HCT116 (cell line): Measurements from ENCODE around the gene SSH2. TPM values are rescaled to one million over a fixed set of nuclear protein-coding genes. Genes with fewer than 3 reads are reported as not detected.
A peak's percentile ranks its signal among the peaks of the same experiment; 100 is the strongest.

Experiments
- ATAC-seq: fragments of 200-7000 bp; cut with Tn5 transposase; 2 replicates; pipeline ENCODE4 v1.9.1; 2020; ENCODE audit warnings: mild to moderate bottlenecking, moderate library complexity
- BruUV-seq: library from RNA; stranded (reverse); fragments of 400-500 nt; replicated peaks from 2 replicates; lab custom pipeline; 2021; lab: Mats Ljungman, UMichigan
- CTCF ChIA-PET: fragments of 300-600 bp; sonication (Branson Sonifier 250); formaldehyde crosslinking; loops from one replicate; lab custom pipeline; 2021; ENCODE audit warnings: antibody characterized with exemption; lab: Charles Lee
- POLR2A ChIA-PET: fragments of 300-600, 350-600 bp; sonication (Branson Sonifier 250); formaldehyde crosslinking; loops from one replicate; lab custom pipeline; 2021; ENCODE audit warnings: antibody characterized with exemption; lab: Charles Lee
- RAD21 ChIA-PET, 2 experiments: fragments of 300-600 bp; sonication (Branson Sonifier 250); formaldehyde crosslinking; loops; one replicate each; lab custom pipeline; 2023; ENCODE audit warnings: low total read pairs in 2 of 2; ENCODE audit not compliant: uncharacterized antibody in 2 of 2, unreplicated experiment in 2 of 2, low non-redundant PET in 1 of 2; lab: Charles Lee
- DNase-seq: peaks from one replicate; pipeline ENCODE4 v3.0.0-alpha.2; 2010; ENCODE audit warnings: low read depth, low spot score
- H2AFZ ChIP-seq: fragments of 200-600 bp; shearing (Covaris generic), sonication (generic); 2 replicates; pipeline ENCODE4 v1.6.1; 2017; ENCODE audit warnings: low read depth, mixed run types, mixed read lengths, antibody characterized with exemption, low read length; ENCODE audit not compliant: poor library complexity, severe bottlenecking
- H3K27ac ChIP-seq: 2 replicates; pipeline ENCODE4 v1.5.1; 2012; ENCODE audit warnings: low read depth, low read length
- H3K27me3 ChIP-seq: fragments of 200-600 bp; sonication (generic); 2 replicates; pipeline ENCODE4 v1.6.1; 2016; ENCODE audit warnings: mixed run types, low read length, mixed read lengths; ENCODE audit not compliant: insufficient read depth
- H3K36me3 ChIP-seq, 2 experiments: fragments of 200-500 bp in 1 of 2; fragments of 200-600 bp in 1 of 2; sonication (Bioruptor generic) in 1 of 2; sonication (generic) in 1 of 2; 2 replicates each; pipeline versions ENCODE4 v1.5.1 to v1.6.1; 2014 to 2016; ENCODE audit warnings: low read length in 2 of 2, inconsistent platforms in 1 of 2, mixed read lengths in 1 of 2, mixed run types in 1 of 2; ENCODE audit not compliant: insufficient read depth in 2 of 2, control insufficient read depth in 1 of 2
- H3K4me1 ChIP-seq, 2 experiments: fragments of 200-600 bp in 1 of 2; sonication (generic) in 1 of 2; 2 replicates each; pipeline versions ENCODE4 v1.5.1 to v1.6.1; 2012 to 2017; ENCODE audit warnings: low read length in 2 of 2, inconsistent platforms in 1 of 2, mild to moderate bottlenecking in 1 of 2, mixed read lengths in 1 of 2, mixed run types in 1 of 2, moderate library complexity in 1 of 2; ENCODE audit not compliant: insufficient read depth in 2 of 2, control insufficient read depth in 1 of 2
- H3K4me2 ChIP-seq: fragments of 200-600 bp; sonication (generic); 2 replicates; pipeline ENCODE4 v1.6.1; 2017; ENCODE audit warnings: mixed run types, low read length, mixed read lengths
- H3K4me3 ChIP-seq, 2 experiments: fragments of 200-600 bp in 1 of 2; sonication (generic) in 1 of 2; replicated peaks in 1 of 2; 2 replicates each; pipeline ENCODE4 v1.5.1; 2011 to 2016; ENCODE audit warnings: low read length in 2 of 2, control low read depth in 1 of 2, low read depth in 1 of 2, mild to moderate bottlenecking in 1 of 2, mixed read lengths in 1 of 2, mixed run types in 1 of 2
- H3K79me2 ChIP-seq: fragments of 200-600 bp; sonication (generic); 2 replicates; pipeline ENCODE4 v1.6.1; 2017; ENCODE audit warnings: mild to moderate bottlenecking, mixed run types, low read length, moderate library complexity, mixed read lengths; ENCODE audit not compliant: insufficient read depth
- H3K9ac ChIP-seq: fragments of 200-600 bp; sonication (generic); 2 replicates; pipeline ENCODE4 v1.6.1; 2016; ENCODE audit warnings: low read length, mixed read lengths
- H3K9me2 ChIP-seq: fragments of 200-600 bp; sonication (generic), shearing (Covaris generic); 2 replicates; pipeline ENCODE4 v1.6.1; 2017; ENCODE audit warnings: mixed run types, mild to moderate bottlenecking, moderate library complexity; ENCODE audit not compliant: insufficient read depth
- H3K9me3 ChIP-seq, 2 experiments: fragments of 200-500 bp in 1 of 2; fragments of 200-600 bp in 1 of 2; sonication (Bioruptor generic) in 1 of 2; sonication (generic) in 1 of 2; 2 replicates each; pipeline ENCODE4 v1.6.1; 2014 to 2017; ENCODE audit warnings: low read length in 2 of 2, mixed read lengths in 2 of 2, inconsistent platforms in 1 of 2, low read depth in 1 of 2, mild to moderate bottlenecking in 1 of 2, mixed run types in 1 of 2, moderate library complexity in 1 of 2; ENCODE audit not compliant: control insufficient read depth in 1 of 2, insufficient read depth in 1 of 2
- H4K20me1 ChIP-seq: fragments of 200-600 bp; sonication (generic), shearing (Covaris generic); 2 replicates; pipeline ENCODE4 v1.6.1; 2017; ENCODE audit warnings: mixed run types, mild to moderate bottlenecking, moderate library complexity; ENCODE audit not compliant: insufficient read depth
- CEBPB ChIP-seq: IDR thresholded peaks from 2 replicates; pipeline ENCODE4 v1.6.1; 2012; ENCODE audit warnings: low read depth
- EGR1 ChIP-seq: IDR thresholded peaks from 2 replicates; pipeline ENCODE4 v1.6.1; 2012; ENCODE audit warnings: low read depth
- EZH2phosphoT487 ChIP-seq: fragments of 200-600 bp; IDR thresholded peaks from 2 replicates; pipeline ENCODE4 v1.6.1; 2018; ENCODE audit warnings: antibody characterized with exemption, borderline replicate concordance
- FOSL1 ChIP-seq: IDR thresholded peaks from 2 replicates; pipeline ENCODE4 v1.6.1; 2012; ENCODE audit warnings: low read depth
- POLR2A ChIP-seq: IDR thresholded peaks from 2 replicates; pipeline ENCODE4 v1.7.0; 2011; ENCODE audit warnings: borderline replicate concordance; ENCODE audit not compliant: insufficient read depth, insufficient read length; ENCODE audit errors: extremely low read depth
- POLR2AphosphoS5 ChIP-seq: IDR thresholded peaks from 2 replicates; pipeline ENCODE4 v1.6.1; 2011; ENCODE audit warnings: mild to moderate bottlenecking, low read depth, low read length, moderate library complexity
- RAD21 ChIP-seq: IDR thresholded peaks from 2 replicates; pipeline ENCODE4 v1.6.1; 2012; ENCODE audit warnings: low read depth, mild to moderate bottlenecking
- SP1 ChIP-seq: IDR thresholded peaks from 2 replicates; pipeline ENCODE4 v1.6.1; 2012; ENCODE audit warnings: low read depth
- SRF ChIP-seq: IDR thresholded peaks from 2 replicates; pipeline ENCODE4 v1.6.1; 2012; ENCODE audit warnings: low read depth
- YY1 ChIP-seq: IDR thresholded peaks from 2 replicates; pipeline ENCODE4 v1.6.1; 2011; ENCODE audit warnings: low read length, low read depth, moderate library complexity, mild to moderate bottlenecking; ENCODE audit not compliant: insufficient replicate concordance; ENCODE audit errors: extremely low read depth
- intact Hi-C: fragments of 100-400 bp; cut with micrococcal nuclease; formaldehyde crosslinking; loops from 2 replicates; pipeline ENCODE4 v1.10.0; 2022
- total RNA-seq: library from RNA; stranded (reverse); gene quantifications from one replicate; pipeline ENCODE4 v1.2.1, GENCODE V29; 2021; ENCODE audit not compliant: unreplicated experiment
- TF ChIP-seq, protein P1 (sequence below): IDR thresholded peaks from 2 replicates; pipeline ENCODE4 v1.6.1; 2012; ENCODE audit warnings: low read depth
- TF ChIP-seq, protein P2 (sequence below), 3 experiments: fragments of 200-600 bp in 1 of 3; sonication (generic) in 1 of 3; IDR thresholded peaks in 2 of 3; conservative IDR thresholded peaks in 1 of 3; 2 replicates each; pipeline ENCODE4 v1.5.1; 2012 to 2017; ENCODE audit warnings: low read depth in 2 of 3, low read length in 2 of 3, antibody characterized with exemption in 1 of 3, borderline replicate concordance in 1 of 3, control low read depth in 1 of 3, mild to moderate bottlenecking in 1 of 3, mixed read lengths in 1 of 3, mixed run types in 1 of 3, moderate library complexity in 1 of 3; ENCODE audit not compliant: insufficient read depth in 1 of 3

SSH2 gene
- total RNA-seq, 1 experiment from 2014 or later = 17.0 TPM

DNA sequence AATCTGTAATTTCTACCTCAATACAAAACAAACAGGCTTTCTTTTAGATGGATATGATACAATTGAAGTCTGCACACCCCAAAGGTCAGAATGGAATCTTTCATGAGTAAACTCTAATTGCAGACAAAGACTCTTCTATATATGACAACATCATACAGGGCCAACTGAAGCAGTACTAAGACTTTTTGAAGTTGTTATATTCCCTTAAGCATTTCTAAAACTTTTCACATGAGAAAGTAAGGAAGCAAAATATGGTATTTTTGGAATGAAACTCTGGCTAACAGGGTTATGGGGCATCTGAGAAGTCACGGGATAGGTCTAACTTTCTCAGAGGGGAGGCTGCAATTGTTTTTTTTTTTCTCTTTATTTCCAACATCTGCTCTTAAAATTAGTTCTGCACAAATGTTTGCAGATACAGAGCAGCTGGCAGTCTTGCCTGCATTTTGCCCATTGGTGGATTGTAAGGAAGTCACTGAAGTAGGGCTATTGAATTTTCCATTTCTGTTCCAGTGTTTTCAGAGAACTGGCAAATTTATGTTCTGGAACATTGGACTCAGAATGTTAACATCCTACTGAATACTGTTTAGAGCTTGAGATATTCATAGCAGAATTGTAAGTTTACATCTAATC lies 59.1 kb downstream of the SSH2 start (continued):
- TF ChIP-seq, protein P1, sequence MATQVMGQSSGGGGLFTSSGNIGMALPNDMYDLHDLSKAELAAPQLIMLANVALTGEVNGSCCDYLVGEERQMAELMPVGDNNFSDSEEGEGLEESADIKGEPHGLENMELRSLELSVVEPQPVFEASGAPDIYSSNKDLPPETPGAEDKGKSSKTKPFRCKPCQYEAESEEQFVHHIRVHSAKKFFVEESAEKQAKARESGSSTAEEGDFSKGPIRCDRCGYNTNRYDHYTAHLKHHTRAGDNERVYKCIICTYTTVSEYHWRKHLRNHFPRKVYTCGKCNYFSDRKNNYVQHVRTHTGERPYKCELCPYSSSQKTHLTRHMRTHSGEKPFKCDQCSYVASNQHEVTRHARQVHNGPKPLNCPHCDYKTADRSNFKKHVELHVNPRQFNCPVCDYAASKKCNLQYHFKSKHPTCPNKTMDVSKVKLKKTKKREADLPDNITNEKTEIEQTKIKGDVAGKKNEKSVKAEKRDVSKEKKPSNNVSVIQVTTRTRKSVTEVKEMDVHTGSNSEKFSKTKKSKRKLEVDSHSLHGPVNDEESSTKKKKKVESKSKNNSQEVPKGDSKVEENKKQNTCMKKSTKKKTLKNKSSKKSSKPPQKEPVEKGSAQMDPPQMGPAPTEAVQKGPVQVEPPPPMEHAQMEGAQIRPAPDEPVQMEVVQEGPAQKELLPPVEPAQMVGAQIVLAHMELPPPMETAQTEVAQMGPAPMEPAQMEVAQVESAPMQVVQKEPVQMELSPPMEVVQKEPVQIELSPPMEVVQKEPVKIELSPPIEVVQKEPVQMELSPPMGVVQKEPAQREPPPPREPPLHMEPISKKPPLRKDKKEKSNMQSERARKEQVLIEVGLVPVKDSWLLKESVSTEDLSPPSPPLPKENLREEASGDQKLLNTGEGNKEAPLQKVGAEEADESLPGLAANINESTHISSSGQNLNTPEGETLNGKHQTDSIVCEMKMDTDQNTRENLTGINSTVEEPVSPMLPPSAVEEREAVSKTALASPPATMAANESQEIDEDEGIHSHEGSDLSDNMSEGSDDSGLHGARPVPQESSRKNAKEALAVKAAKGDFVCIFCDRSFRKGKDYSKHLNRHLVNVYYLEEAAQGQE = no peak
- no peak for TF ChIP-seq RAD21
- TF ChIP-seq CEBPB = no peak
- TF ChIP-seq EZH2phosphoT487 = no peak
- no peak for TF ChIP-seq POLR2AphosphoS5
- TF ChIP-seq POLR2A = no peak
- TF ChIP-seq FOSL1 = no peak
- no peak for TF ChIP-seq SRF
- no peak for TF ChIP-seq YY1
- no peak for TF ChIP-seq EGR1

DNA sequence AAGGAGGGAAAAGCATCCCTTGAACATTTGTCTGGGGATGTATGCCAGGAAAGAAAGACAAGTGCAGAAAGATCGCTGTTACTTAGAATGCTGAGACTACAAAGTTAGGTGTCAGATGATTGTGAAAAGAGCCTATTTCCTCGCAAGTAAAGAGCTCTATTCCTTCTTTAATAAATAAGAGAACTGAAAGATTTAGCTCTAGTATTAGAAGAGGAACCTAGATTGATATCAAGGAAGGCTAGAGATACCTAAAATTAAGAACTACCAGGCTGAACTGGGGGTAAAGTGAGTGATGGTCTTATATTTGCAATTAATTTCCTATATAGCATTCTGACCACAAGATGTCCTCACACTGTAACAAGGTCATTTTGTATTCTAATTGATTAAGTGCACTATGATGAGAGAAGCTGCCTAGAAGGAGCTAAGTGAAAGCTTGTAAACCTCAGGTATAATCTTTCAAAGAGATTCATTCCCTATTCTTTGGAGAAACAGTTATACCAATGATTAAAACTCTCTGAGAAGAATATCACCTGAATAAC lies 62.3 kb downstream of the SSH2 start:
- H3K9me3 ChIP-seq = no peaks in the 10 kb centered on the region
- POLR2A ChIA-PET = no interaction called here
- TF ChIP-seq SP1 (no peak), RAD21 (peak; percentile 27; the same call in 1 of the 2 replicates)
- TF ChIP-seq, protein P2, sequence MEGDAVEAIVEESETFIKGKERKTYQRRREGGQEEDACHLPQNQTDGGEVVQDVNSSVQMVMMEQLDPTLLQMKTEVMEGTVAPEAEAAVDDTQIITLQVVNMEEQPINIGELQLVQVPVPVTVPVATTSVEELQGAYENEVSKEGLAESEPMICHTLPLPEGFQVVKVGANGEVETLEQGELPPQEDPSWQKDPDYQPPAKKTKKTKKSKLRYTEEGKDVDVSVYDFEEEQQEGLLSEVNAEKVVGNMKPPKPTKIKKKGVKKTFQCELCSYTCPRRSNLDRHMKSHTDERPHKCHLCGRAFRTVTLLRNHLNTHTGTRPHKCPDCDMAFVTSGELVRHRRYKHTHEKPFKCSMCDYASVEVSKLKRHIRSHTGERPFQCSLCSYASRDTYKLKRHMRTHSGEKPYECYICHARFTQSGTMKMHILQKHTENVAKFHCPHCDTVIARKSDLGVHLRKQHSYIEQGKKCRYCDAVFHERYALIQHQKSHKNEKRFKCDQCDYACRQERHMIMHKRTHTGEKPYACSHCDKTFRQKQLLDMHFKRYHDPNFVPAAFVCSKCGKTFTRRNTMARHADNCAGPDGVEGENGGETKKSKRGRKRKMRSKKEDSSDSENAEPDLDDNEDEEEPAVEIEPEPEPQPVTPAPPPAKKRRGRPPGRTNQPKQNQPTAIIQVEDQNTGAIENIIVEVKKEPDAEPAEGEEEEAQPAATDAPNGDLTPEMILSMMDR (IDR thresholded peaks at IDR 0.05 in 2 of 3, conservative IDR thresholded peaks at IDR 0.05 in 1 of 3; ENCODE audit: borderline replicate concordance in 1 of 3, insufficient read depth in 1 of 3, low read depth in 2 of 3, low read length in 2 of 3) = peak in 2 of 3 experiments; percentile 26 to 46; a peak in 2 of 6 replicates
- H4K20me1 ChIP-seq = no peaks in the 10 kb centered on the region
- H3K27me3 ChIP-seq = no peaks in the 10 kb centered on the region
- H3K4me1 ChIP-seq = no peaks in the 10 kb centered on the region
- no peaks in the 10 kb centered on the region for H3K36me3 ChIP-seq
- H3K27ac ChIP-seq = no peak overlapping the region
- no peak overlapping the region for H2AFZ ChIP-seq
- no peak overlapping the region for H3K4me3 ChIP-seq
- H3K4me2 ChIP-seq = no peak overlapping the region
- RAD21 ChIA-PET = interaction anchor here (0.7 to 1.1 kb wide), 3 partner anchors 60 to 64 kb away, joined by 3 to 6 read pairs (median 6); no protein-coding TSS in a partner anchor
- no TSS peak for BruUV-seq
- DNase-seq (no peak), ATAC-seq (no peak)
- intact Hi-C loops = loop anchor here (1.0 kb wide), 1 partner anchor 64 kb away; no protein-coding TSS in a partner anchor
- no peaks in the 10 kb centered on the region for H3K9me2 ChIP-seq
- H3K9ac ChIP-seq = no peak overlapping the region
- peaks cover 5% of the 10 kb centered on the region; the same call in 1 of the 2 replicates for H3K79me2 ChIP-seq
- CTCF ChIA-PET = interaction anchor here (0.6 to 2.3 kb wide), 8 partner anchors 14 to 228 kb away, joined by 3 to 23 read pairs (median 4); partner anchors contain the start of gene SSH2
